HG02759 (cell line): ENCODE results near the gene ACE.

ENCODE experiments used
- ATAC-seq: cut with Tn5 transposase; IDR thresholded peaks from one replicate; pipeline ENCODE4 v1.9.1; 2021; ENCODE audit warnings: mild to moderate bottlenecking, moderate library complexity; ENCODE audit not compliant: unreplicated experiment

ACE gene

GRCh38 chr17:63512896-63513644 lies 36.2 kb downstream of the ACE start:
- no peak for ATAC-seq

- no peak for ATAC-seq
Measured at GRCh38 chr17:63514477-63514876, 37.6 kb downstream of the ACE start.

GRCh38 chr17:63514974-63515373 lies 38.1 kb downstream of the ACE start:
- no peak for ATAC-seq

- ATAC-seq: no peak
Measured at GRCh38 chr17:63515426-63515825, 38.6 kb downstream of the ACE start.

GRCh38 chr17:63516910-63517824 lies 40.3 kb downstream of the ACE start:
- no peak for ATAC-seq

GRCh38 chr17:63517825-63518534 lies 41.1 kb downstream of the ACE start:
- ATAC-seq: no peak

- ATAC-seq: no peak
Measured at GRCh38 chr17:63519116-63519881, 42.4 kb downstream of the ACE start.

GRCh38 chr17:63519972-63520882 lies 43.4 kb downstream of the ACE start:
- no peak for ATAC-seq

GRCh38 chr17:63523253-63523855 lies 46.5 kb downstream of the ACE start, which contains the start of gene KCNH6:
KCNH6 (plus strand) TSS chr17:63523358; CDS start chr17:63523414, 56 bp downstream.
- no peak for ATAC-seq

GRCh38 chr17:63524051-63524450 lies 47.2 kb downstream of the ACE start:
- ATAC-seq: no peak

- ATAC-seq: no peak
Measured at GRCh38 chr17:63525190-63525946, 48.5 kb downstream of the ACE start.

GRCh38 chr17:63526861-63527260 lies 50.0 kb downstream of the ACE start:
- ATAC-seq: no peak

GRCh38 chr17:63528183-63528582 lies 51.3 kb downstream of the ACE start:
- ATAC-seq: no peak

- no peak for ATAC-seq
Measured at GRCh38 chr17:63529711-63530556, 53.1 kb downstream of the ACE start.

- ATAC-seq: no peak
Measured at GRCh38 chr17:63530557-63531021, 53.7 kb downstream of the ACE start.

- no peak for ATAC-seq
Measured at GRCh38 chr17:63531022-63531965, 54.4 kb downstream of the ACE start.
